DOHH2 (cell line): Measurements from ENCODE around the gene ETFA.

Source experiments
- CTCF ChIP-seq: fragments of 200-600 bp; sonication (generic); IDR thresholded peaks from one replicate; pipeline ENCODE4 v1.5.1; 2014; ENCODE audit warnings: antibody characterized with exemption, mild to moderate bottlenecking, low read depth, low read length; ENCODE audit not compliant: poor library complexity, severe bottlenecking
- EZH2phosphoT487 ChIP-seq: fragments of 200-600 bp; sonication (generic); IDR thresholded peaks from 2 replicates; pipeline ENCODE4 v1.6.1; 2017; ENCODE audit warnings: borderline replicate concordance, mild to moderate bottlenecking, antibody characterized with exemption, low read length, moderate library complexity, mixed read lengths

DNA sequence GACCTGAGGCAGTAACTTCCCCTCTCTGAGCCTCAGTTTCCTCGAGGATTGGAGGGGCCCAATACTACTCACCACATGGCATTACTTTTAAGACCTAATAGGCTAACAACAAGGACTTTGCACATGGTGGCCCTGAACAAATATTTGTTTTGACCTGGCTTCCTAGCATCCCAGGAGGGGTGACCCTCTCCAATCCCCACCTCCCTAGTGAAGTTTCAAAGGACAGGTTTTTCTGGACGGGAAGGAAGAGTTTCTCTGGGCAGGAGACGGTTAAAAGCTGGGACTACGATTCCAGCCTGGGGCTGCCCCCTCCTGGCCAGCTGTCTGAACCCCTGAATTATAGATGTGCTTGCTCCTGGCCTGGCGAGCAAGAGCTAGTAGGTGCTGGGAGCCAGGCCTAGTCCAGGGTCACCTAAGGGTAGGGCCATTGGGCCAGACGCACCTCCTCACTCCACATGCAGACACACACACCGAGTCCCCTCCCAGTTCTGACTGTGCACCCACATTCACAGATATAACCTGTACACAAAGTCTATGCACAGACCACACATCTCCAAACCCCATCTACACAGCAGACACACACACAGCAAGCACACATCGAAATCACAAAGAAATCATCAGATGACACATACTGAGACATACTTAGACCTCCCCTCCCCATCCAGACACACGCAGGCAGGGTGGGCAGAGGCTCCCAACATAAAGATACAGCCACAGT lies 22.6 kb upstream of the ETFA start:
- peak; percentile 51 for TF ChIP-seq CTCF
- no peak for TF ChIP-seq EZH2phosphoT487
